ENCODE measurements around the gene ST6GALNAC2.

DNA sequence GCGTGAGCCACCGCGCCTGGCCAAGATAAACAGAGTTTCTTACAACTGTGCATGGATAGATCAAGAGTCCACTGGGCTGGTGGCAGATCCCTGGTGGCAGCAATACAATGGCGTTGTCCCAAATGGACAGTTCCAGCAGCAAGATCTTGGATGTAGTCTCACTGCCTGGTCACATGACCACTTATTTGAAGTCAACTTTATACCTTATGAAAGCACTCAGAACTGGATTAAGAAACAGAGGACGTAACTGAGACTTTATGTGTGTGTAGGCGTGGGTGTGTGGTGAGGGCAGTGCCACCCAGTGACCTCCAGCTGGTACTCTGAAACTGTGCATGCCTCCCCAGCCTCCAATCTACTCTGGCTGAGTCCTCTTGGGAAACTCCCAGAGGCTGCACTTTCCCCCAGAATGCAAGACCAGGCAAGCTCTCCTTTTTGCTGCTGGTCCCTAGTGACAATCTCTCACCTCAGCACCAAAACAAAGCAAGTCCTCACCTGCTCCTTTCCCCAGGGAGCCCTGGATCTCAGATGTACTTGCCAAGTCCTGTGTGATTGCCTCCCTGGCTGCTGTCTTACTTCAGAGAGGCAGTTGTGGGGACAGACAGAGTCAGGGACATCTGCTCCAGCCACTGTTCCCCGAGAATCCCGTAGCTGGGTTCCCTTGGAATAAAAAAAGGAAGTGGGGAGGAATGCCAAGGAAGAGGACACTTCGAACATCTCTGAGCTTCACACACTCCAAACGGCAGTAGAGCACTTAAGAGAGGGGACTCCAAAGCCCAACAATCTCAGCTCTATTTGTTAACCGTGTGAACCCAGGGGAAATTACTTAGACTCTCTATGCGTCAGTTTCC, 11.7 kb upstream of the ST6GALNAC2 start:
- TF ChIP-seq EZH2phosphoT487 (IDR thresholded peaks at IDR 0.05; ENCODE audit: insufficient read depth, low read depth) (no peak), EZH2 (IDR thresholded peaks at IDR 0.05; ENCODE audit: insufficient read depth, poor library complexity, severe bottlenecking) (no peak)
